Thyroid gland (tissue), 4 donors: ENCODE data around the gene SCN5A.

ENCODE experiments used
- POLR2A ChIP-seq, 2 donors: fragments of 450-650 bp; IDR thresholded peaks; one replicate each; pipeline ENCODE4 v1.6.1; 2017; ENCODE audit warnings: antibody characterized with exemption in 2 of 2, mild to moderate bottlenecking in 2 of 2, moderate library complexity in 1 of 2
- TF ChIP-seq, protein P1 (sequence below), 6 experiments: fragments of 200-600 bp in 3 of 6; fragments of 450-650 bp in 3 of 6; sonication (generic) in 3 of 6; IDR thresholded peaks; one replicate each; pipeline ENCODE4 v1.5.1; 2016 to 2019; ENCODE audit warnings: antibody characterized with exemption in 6 of 6, mild to moderate bottlenecking in 2 of 6, inconsistent platforms in 1 of 6, moderate library complexity in 1 of 6

DNA sequence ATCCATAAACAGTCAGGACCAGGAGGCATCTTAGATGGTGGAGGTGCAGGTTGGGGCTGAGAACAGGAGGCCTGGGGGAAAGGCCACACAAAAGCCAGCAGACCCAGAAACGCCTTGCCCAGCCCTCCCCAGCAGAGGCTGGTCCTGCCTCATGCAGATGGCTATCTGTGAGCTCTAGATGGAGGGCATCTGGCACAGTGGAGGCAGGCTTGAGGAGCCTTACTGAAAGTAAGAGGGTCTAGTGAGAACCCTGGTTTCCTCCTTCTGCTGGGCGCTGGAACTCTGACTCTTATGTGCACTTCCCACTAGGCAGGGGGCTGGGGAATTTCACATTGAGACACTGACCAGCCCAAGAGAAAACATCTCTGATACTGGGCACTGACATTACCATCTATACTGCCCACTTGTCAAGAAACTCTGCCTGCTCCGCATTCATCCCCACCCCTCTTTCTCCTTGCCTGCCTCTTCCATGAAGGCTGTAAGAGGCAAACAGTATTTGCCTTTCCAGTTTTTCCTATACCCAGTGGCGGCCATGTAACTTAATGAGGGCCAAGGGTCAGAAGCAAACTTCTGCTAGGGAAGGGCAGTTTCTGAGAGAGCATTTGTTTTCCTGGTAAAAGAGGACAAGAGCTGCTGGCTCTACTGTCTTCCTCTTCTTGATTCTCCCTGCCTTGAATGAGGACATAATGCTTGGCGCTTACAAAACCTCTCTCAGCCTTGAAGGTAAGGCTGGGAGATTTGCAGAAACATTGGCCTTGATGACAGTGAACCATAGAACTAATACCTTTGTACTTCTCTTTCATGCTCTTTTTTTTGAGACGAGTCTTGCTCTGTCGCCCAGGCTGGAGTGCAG is 4.4 kb upstream of the SCN5A start:
- TF ChIP-seq, protein P1, sequence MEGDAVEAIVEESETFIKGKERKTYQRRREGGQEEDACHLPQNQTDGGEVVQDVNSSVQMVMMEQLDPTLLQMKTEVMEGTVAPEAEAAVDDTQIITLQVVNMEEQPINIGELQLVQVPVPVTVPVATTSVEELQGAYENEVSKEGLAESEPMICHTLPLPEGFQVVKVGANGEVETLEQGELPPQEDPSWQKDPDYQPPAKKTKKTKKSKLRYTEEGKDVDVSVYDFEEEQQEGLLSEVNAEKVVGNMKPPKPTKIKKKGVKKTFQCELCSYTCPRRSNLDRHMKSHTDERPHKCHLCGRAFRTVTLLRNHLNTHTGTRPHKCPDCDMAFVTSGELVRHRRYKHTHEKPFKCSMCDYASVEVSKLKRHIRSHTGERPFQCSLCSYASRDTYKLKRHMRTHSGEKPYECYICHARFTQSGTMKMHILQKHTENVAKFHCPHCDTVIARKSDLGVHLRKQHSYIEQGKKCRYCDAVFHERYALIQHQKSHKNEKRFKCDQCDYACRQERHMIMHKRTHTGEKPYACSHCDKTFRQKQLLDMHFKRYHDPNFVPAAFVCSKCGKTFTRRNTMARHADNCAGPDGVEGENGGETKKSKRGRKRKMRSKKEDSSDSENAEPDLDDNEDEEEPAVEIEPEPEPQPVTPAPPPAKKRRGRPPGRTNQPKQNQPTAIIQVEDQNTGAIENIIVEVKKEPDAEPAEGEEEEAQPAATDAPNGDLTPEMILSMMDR (IDR thresholded peaks at IDR 0.05), result no peak
- no peak for TF ChIP-seq POLR2A (IDR thresholded peaks at IDR 0.05)
